Right ventricle myocardium inferior (tissue), 1 donor: Measurements from ENCODE around the gene STBD1. TPM values are rescaled to one million over a fixed set of nuclear protein-coding genes. Genes with fewer than 3 reads are reported as not detected.
"Not testable (repeated sequence)": the region's sequence is repeated elsewhere in the genome, so short reads cannot be mapped to it uniquely, and the experiment has no call there.

Experiments used
- ATAC-seq: fragments of 200-7000 bp; cut with Tn5 transposase; one replicate; pipeline ENCODE4 v1.9.1; 2020; ENCODE audit warnings: mild to moderate bottlenecking, moderate library complexity
- DNase-seq: peaks from one replicate; pipeline ENCODE4 v3.0.0; 2021; ENCODE audit errors: missing footprints
- intact Hi-C: fragments of 100-400 bp; cut with DNase I; formaldehyde crosslinking; loops from one replicate; pipeline ENCODE4 v1.11.0; 2022
- total RNA-seq: library from RNA; stranded (reverse); fragmentation: NEBNext Ultra II Directional; extraction: Animal tissue kit (Norgen Biotek cat#: 25700); gene quantifications from one replicate; pipeline ENCODE4 v1.2.1, GENCODE V29; 2021
- donor health status: DM: no; HTN: yes; CAD: no; lungs with severe emphysema.

STBD1 gene
- total RNA-seq, 1 donor from 2014 or later, result 29.4 TPM

DNA sequence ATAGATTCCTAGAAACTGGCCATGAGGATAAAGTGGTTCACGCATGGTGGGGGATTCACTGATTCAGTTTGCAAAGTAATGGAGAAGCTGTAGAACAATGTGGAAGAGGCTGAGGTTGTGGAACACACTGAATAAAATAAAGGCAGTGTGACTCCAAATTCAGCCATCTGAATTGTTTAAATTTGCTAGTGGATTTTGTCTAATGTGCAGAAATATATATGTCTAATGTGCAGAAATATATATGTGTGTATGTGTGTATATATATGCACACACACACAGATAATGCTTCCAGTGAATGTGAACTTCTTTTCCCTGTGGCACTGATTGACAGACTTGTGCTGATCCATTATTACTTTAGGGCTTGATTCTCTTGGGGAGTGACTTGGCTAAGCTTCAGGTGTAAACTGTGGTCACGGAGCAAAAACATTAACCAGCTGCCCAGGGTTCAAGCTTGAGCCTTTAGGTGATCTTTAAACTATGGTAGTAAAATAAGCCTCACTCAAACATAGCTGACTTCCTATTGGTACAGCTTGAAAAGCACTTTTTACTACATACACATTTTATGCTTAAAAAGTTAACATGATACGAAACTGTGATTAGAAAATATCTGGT, 3.5 kb downstream of the STBD1 start:
- intact Hi-C loops, result loop anchor here (5.0 to 10.0 kb wide), 2 partner anchors 98 to 115 kb away; partner anchors contain the start of genes CCDC158 and SCARB2
- ATAC-seq (no peak), DNase-seq (no peak)

DNA sequence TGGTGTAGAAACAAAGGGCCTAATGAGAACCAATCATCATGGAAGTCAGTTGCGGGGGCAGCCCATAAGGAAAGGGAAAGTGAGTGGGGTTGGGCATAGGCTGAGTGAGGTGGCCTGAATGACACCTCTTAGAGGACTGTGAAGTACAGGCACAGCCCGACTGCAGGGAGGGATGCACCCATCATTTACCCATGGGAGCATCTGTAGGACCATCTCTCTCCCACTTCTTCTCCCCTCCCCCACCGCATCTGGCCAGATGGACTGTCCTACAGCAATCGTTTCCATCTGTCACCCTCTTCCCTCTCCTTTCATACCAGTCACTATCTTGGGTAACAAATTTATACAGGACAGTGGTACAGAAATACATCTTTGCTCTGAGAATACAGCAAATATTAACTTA, 4.2 kb downstream of the STBD1 start:
- intact Hi-C loops, result no loop called here
- ATAC-seq (no peak), DNase-seq (no peak)

DNA sequence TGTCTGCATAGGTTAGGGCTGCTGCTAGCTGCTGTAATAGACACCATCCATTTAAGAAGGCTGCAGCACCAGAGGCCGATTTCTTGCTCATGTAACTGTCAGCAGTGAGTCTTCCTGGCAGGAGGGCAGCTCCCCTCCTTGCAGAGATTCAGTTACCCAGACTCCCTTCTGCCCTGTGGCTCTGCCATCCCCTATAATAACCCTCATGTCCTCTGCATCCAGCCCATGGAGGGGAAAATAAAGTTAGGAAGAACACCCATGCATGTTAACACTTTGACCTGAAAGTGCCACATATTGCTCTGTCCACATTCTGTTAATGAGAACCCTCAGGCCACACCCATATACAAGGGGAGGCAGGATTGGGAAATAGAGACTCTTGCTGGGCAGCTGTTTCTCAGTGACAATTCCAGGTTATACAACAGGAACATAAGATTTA, 5.4 kb downstream of the STBD1 start:
- DNase-seq (no peak), ATAC-seq (no peak)
- intact Hi-C loops, result no loop called here

DNA sequence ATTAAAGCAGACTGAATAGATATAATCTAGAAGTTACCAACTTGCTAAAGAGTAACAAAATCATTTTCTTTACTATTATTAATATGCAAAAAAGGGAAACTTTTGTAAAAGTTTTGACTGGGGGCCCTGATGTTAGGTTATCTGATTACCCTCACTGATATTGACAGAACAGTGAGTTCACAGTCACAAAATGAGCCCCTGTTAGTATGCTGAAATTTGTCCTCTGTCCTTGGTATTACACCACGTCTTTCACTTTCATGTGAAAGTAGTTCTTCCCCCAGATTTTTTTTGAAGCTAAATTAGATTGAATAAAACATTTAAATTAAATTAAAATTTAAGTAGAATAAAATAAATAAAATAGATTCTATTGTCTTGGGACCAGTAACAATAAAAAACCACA, 5.9 kb downstream of the STBD1 start:
- DNase-seq, result no peak
- ATAC-seq, result no peak
- intact Hi-C loops, result no loop called here

DNA sequence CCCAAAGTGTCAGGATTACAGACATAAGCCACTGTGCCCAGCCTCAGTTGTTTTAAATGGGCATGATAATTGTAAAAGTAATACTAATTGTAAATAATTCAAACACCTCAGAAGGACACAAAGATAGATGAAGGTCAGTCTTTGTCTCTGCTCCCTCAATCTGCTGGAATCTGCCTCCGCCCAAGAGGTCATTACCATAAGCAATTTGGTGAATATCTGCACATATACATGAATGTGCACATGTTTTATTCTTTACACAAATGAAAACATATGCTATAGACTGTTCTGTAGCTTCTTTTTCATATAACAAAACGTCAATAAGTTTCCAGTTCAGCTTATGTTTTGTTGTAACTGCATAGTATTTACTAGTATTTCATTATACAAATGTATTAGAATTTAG, 7.0 kb downstream of the STBD1 start:
- no peak for DNase-seq
- no peak for ATAC-seq
- intact Hi-C loops, result no loop called here

DNA sequence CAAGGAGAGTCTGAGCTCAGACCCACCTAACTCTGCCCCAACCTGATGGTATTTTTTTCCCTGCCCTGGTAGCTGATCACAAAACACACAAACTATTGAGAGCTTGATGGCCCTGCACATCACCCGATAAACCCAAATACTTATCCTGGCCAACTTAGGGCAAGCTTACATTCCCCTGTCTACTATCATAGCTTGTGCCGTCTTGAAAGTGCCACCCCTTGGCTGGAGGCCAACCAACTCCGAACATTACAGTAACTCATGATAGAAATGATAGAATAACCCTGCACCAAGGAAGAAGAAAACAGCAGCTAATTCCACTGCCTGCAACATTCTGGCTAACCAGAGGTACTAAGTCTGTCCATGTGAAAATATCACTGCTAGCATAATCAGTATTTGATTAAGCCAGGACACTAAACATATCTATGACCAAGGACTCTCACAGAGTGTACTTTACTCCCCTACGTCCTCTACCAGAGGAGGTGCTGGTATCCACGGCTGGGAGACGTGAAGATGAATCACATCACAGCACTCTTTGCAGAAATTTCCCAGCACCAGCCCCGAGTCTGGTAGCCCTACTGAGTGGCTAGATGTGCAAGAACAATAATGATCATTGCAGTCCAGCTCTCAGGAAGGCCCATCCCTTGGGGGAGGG, 8.9 kb downstream of the STBD1 start:
- peak; percentile 13 for ATAC-seq
- intact Hi-C loops, result no loop called here
- DNase-seq, result no peak

DNA sequence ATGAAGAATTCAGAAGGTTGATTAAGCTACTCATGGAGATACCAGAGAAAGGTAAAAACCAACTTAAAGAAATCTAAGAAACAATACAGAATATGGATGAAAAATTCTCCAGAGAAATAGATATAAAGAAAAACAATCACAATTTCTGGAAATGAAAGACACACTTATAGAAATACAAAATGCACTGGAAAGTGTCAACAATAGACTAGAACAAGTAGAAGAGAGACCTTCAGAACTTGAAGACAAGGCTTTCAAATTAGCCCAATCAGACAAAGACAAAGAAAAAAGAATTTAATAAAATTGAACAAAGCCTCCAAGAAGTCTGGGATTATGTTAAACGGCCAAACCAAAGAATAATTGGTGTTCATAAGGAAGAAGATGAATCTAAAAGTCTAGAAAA, 9.6 kb downstream of the STBD1 start:
- DNase-seq (no peak), ATAC-seq (no peak)
- intact Hi-C loops, result no loop called here

DNA sequence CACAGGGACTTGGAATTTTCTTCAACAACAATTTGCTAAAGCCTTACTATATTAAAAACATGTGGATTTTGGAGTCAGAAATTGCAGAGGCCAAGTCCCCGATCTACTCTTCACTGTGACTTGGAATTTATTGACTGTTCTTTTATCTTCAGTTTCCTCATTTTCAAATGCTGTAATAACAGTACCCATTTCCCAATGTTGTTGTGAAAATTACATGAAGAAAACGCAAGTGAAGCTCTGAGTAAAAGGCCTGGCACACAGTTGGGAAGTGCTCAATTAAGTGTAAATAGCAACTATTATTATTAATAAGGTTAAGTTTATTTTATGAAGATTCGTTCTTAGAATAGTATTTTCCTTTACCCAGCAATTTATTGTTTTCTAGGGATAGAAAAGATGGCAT, 15.7 kb downstream of the STBD1 start:
- intact Hi-C loops, result no loop called here
- no peak for DNase-seq
- ATAC-seq, result no peak

DNA sequence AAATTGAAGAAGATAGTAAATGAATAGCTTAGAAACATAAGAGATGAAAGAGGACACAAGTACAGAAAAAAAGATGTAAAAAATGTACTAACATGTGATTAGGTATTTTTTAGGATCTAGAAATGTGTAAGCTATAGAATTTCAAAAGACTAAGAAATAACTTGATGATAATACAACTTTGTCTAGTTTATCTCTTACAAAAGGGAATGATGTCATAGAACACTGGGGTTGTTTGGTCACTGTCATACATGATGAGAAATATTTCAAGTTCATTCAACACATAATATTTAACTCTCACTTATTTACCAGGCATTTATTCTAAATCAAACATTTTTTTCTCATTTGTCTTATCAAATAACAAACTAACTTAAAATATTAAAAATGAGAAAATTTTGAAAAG, 18.5 kb downstream of the STBD1 start:
- ATAC-seq (no peak), DNase-seq (no peak)
- intact Hi-C loops, result no loop called here

DNA sequence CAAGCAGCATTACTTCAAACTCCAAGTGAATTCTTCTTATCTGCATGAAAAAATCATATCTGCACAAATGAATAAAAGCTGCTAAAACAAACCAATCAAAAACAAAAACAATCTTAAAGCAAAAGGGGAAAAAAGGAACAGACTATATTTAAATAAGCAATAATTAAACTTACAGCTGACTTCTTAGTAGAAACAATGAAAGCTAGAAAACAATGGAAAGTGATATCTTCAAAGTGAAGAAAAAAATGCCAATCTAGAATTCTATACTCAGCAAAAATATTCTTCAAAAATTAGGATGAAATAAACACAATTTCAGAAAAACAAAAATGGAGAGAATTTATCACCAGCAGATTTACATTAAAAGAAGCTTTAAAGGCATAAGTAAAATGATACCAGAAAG, 20.0 kb downstream of the STBD1 start:
- no peak for ATAC-seq
- no peak for DNase-seq
- intact Hi-C loops, result no loop called here

DNA sequence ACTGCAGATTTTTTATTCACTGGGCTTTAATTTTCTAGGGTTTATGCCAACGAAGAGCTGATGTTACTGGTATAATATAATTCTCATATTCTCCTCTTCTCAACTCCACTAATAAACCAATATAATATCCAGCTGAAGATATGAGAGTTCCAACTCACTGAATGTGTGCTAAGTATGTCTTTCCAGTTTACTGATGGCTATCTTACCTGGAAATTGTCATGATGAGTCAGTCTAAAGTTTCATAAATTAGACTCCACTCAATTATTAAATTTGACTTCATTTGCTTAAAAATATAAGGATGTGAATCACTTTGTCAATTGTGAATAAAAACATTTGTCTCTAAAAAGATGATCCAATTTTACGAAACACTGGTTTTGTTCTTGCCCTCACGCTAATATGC, 28.4 kb downstream of the STBD1 start:
- intact Hi-C loops, result no loop called here
- no peak for ATAC-seq

DNA sequence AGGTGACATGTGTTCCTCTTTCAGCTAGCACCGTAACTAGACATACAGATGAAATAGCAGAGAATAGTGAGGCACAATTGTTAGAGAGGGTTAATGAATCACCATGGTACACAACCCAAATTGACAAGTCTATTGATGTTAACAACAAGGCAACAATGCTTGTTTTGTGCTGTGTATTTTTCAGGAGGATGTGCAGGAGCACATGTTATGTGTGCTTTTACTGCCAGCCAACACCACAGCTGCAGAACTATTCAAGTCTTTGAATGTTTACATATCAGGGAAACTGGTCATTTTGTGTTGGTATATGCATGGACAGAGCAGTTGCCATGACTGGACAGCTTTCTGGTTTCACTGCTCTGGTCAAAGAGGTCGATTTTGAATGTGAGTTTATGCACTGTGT, 32.8 kb downstream of the STBD1 start:
- no peak for DNase-seq
- intact Hi-C loops, result no loop called here
- no peak for ATAC-seq

More for the DNA sequence above, 28.4 kb downstream of the STBD1 start:
- no peak for DNase-seq

DNA sequence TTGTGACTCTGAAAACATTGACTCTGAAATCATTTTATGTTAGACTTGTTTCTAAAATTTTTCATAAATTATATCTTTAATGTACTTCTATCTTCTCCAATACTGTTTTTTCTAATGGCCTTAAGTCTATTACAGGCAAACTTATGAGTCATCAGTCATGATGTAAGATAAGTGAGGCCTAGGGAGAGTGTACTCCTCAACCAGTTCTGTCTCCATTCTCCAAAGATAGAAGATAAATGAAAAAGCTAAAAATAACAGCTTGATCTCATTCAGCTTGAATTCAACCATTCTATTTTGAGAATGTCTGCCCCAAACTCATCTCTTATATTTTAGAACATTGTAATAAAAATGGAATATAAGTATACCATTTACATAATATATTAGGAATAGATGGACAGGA, 34.5 kb downstream of the STBD1 start:
- intact Hi-C loops, result loop anchor here (2.0 kb wide), 1 partner anchor 34 kb away; the partner anchor contains the start of gene STBD1
- ATAC-seq, result peak; percentile 20
- DNase-seq, result no peak

DNA sequence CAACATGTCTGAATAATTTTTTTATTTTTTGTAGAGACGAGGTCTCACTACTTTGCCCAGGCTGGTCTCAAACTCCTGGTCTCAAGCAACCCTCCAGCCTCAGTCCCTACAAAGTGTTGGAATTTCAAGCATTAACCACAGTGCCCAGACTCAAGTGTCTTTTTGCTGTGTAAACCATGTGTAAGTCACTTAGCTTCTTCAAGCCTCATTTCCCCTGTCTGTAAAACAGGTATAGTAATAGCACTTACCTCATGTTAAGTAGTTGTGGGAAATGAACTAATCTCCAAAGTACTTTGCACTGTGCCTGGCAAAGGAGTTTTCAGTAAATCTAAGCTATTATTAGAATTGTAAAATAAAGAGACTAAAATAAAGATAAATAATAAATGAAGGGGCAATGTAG, 35.7 kb downstream of the STBD1 start:
- ATAC-seq (no peak), DNase-seq (no peak)
- intact Hi-C loops, result no loop called here

DNA sequence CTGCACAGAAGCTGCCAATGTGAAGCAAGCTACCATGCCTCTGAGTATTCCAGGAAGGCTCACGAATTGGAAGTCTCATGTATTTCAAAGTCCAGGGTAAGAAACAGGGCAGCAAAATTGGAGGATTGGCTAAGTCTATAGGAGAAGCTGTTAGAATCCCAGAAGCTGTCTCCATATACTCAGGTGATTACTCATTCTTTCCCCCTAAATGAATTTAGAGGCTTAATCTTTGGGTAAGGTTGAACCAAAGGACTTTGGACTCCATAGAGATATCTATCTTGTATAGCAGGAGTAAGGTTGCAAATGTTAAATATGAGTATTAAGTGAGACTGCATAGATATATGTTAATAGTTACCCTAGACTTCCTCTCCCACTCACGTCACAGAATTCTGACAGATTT, 36.3 kb downstream of the STBD1 start:
- no peak for ATAC-seq
- intact Hi-C loops, result no loop called here
- DNase-seq, result no peak

DNA sequence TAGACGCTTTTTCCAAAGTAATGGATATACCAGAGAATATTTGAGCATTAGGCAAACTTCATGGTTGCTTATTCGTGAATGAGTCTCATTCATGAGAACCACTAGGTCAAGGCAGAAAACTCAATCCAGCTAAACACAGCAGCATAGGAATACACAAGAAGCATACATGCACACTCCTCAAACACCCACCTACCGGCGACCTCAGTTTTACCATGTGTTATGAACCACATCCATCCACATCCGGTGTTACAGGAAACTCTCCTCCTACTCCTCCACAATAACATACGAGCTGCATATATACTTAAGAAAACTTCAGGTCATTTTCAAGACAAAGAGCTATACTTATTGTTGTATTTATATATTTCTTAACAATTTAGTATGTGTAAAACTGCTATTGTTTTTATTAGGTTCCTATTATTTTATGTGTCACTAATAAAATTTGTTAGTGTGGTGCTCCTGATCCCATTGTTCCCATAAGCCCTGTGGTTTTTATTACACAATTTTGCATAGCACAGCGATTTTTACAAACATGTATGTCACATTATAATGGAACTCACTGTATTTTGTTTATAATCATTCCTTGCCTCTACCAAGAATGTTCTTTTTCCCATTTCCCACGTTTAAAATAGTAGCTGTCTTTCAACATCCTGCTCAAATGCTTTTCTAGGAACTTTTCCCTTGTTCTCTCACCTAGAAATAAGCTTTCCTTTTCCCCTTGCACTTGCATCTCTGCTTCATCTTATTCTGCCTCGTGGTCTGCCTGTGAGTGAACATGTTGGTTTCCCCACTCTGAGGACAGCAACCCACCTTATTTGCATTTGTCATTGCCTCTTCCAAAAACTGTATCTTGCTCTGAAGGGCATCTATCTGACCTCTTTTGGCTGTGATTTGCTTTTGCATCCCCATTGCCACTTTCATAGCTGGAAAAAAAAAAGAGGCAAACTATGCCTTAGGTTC, 48.3 kb downstream of the STBD1 start:
- DNase-seq, result no peak
- no peak for ATAC-seq
- intact Hi-C loops, result no loop called here

DNA sequence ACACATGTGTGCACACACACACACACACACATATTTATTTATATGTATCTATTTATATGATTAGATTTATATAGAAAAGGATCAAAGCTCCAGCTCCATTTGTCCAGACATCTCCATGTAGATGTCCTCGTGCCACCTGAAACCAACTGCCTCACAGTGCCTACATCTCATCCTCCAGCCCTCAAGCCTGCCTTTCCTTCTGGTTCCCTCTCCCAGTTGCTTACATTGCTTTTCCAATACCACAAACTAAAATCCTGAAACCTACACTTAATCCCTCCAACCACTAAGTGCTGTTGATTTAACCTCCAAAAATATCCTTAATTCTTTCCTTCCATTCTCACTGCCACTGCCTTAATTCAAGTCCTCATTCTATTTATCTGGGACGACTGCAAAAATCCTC, 51.4 kb downstream of the STBD1 start:
- ATAC-seq (no peak), DNase-seq (no peak)
- intact Hi-C loops, result no loop called here

DNA sequence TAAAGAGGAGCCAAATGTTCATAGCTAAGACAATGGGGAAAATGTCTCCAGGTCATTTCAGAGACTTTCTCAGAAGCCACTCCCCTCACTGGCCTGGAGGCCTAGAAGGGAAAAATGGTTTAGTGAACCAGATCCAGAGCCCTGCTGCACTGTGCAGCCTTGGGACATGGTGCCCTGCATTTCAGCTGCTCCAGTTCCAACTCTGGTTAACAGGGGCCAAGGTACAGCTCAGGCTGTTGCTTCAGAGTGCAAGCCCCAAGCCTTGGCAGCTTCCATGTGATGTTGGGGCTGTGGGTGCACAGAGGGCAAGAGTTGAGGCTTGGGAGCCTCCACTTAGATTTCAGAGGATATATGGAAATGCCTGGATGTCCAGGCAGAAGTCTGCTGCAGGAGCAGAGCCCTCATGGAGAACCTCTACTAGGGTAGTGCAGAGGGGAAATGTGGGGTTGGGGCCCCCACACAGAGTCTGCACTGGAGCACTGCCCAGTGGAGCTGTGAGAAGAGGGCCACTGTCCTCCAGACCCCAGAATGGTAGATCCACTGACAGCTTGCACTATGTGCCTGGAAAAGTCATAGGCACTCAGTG, 53.4 kb downstream of the STBD1 start:
- ATAC-seq, DNase-seq, intact Hi-C loops: not testable (repeated sequence)
